HG03442 (cell line): ENCODE measurements around the gene MUC16.
"Not testable (repeated sequence)": the region's sequence is repeated elsewhere in the genome, so short reads cannot be mapped to it uniquely, and the experiment has no call there.

Experiments used
- ATAC-seq: cut with Tn5 transposase; IDR thresholded peaks from one replicate; pipeline ENCODE4 v1.9.1; 2021; ENCODE audit warnings: mild to moderate bottlenecking, moderate library complexity; ENCODE audit not compliant: unreplicated experiment

The MUC16 gene

DNA sequence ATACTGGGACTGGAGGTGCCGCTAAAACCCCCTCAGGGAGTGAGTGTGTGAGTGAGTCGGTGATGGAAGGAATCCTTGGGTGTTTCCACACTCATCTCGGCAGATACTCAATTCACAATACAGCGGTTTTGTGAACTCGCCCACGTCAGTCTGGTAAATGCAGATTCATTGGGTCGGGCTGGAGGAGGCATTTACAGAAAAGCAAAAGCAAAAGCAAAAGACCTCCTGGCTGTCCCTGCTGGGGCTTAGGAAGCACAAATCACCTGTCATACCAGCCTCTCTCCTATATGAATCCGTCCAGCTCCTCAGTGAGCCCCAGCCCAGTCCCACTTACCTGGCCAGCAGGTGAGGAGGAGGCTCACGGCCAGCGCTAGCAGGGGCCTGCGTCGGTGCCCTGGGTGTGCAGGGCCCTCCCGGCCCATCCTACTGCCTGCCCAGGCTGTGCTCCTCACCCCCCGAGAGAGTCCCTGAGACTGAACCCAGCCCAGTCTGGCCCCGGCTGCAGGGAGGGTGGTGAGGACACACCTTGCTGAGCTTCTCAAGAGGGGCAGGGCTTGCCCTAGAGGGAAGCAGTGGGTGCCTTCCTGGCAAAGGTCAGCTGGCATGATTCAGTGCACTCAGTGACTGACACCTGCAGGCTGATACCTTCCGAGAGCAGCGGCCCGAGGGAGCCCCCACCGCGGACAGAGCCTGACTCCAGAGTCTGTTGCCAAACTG, at the start of gene MUC16:
Gene MUC16, minus strand, starts transcription at position 475 of the 717 bp plus-strand sequence.
- no peak for ATAC-seq

DNA sequence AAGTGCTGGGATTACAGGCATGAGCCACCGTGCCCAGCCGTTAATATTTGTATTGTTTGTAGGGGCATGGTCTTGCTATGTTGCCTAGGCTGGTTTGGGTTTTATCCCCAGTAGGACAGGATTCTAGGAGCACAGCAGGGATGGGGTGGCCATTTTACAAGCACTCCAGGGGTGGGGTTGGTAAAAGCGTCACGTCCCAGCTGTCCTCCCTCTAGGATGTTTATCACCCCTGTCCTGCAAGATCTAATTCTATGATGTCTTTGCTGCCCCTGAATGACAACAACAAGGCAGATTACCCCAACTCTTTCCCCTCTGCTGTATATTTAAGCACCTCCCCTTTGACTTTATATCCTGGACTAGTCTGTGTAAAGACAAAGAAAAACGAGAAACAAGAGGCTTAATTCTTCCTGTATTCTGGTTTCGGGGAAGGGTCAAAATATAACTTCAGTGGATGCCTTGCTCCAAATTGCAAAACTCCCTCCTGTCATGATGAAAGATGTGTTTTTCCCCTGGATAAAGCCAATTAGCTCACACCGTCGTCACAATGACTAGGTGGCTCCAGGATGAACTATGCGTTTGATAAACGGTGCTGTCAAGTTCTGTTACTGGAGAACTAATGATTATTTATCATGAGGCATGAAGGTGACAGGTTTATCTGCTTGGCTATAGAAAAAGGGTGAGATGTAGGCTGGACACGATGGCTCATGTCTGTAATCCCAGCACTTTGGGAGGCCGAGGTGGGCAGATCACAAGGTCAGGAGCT, 48.9 kb upstream of the MUC16 start:
- ATAC-seq: no peak

DNA sequence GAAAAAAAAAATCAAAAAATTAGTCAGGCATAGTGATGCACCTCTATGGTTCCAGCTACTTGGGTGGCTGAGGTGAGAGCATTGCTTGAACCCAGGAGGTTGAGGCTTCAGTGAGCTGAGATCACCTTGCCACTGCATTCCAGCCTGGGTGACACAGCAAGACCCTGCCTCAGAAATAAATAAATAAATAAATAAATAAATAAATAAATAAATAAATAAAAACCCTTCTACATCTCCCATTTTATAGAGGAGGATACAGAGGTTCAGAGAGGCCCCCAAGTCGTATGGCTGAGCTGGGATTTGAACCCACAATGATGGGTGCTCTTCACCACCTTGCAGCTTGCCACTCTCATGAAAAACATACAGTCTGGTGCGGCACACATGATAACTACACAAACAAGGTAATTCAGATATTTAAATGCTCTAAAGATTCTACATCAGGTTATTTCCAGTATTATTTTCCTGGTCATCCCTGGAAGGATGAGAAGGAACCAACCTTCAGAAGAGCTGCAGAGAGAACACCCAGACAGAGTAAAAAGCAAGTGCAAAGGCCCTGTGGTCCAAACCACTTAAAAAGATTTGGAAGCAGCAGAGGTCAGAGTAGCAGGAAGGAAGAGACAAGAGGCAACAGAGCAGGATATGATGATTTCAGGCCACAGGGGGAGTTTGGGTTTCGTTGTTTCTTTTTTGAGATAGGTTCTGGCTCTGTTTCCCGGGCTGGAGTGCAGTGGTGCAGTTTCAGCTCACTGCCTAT, 47.5 kb upstream of the MUC16 start:
- ATAC-seq: no peak

DNA sequence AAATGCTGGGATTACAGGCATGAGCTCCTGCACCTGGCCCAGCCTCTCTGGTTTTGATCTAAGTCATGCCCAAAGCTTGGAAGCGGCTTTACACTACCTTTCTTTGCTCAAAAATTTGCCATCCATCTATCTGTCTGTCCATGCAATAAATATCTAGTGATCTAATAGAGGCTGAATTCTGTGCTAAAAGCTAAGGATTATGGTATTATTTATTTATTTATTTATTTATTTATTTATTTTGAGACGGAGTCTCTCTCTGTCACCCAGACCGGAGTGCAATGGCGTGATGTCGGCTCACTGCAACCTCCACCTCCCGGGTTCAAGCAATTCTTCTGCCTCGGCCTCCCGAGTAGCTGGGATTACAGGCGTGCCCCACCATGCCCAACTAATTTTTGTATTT, 45.9 kb upstream of the MUC16 start:
- not testable (repeated sequence) for ATAC-seq

DNA sequence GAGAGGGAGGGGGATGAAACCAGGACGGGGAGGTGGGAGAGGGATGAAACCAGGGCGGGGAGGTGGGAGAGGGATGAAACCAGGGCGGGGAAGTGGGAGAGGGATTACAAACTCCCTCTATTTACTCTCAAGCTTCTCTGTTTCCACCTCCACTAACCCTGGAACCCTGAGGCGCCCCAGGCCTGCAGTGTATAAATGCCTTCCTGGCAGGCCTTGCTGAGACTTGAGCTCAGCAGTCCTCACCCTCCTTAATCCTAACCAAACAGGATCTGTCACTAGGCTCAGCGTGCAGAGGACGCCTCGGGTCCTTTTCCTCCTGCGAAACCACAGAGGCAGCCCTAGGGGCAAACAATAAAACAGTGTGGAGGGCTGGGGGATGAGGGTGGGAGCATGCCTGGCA, 44.6 kb upstream of the MUC16 start:
- ATAC-seq: no peak

DNA sequence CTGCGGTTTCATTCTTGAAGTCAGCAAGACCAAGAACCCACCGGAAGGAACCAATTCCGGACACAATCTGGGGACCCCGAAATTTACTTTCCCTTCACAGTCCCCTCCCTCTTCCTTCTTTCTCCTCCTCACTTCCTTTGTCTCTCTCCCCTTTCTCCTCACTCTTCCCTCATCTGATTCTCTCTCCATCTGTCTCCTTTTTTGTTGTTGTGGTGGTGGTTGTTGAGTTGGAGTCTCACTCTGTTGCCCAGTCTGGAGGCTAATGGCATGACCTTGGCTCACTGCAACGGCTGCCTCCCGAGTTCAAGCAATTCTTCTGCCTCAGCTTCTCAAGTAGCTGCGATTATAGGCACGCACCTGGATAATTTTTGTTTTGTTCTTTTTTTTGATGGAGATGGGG, 44.0 kb upstream of the MUC16 start:
- ATAC-seq: no peak

DNA sequence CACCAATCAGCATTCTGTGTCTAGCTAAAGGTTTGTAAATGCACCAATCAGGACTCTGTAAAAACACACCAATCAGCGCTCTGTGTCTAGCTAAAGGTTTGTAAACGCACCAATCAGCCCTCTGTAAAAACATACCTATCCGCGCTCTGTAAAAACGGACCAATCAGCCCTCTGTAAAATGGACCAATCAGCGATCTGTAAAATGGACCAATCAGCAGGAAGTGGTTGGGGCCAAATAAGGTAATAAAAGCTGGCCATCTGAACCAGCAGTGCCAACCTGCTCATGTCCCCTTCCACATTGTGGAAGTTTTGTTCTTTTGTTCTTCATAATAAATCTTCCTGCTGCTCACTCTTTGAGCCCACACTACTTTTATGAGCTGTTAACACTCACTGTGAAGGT, 43.5 kb upstream of the MUC16 start:
- ATAC-seq: not testable (repeated sequence)

DNA sequence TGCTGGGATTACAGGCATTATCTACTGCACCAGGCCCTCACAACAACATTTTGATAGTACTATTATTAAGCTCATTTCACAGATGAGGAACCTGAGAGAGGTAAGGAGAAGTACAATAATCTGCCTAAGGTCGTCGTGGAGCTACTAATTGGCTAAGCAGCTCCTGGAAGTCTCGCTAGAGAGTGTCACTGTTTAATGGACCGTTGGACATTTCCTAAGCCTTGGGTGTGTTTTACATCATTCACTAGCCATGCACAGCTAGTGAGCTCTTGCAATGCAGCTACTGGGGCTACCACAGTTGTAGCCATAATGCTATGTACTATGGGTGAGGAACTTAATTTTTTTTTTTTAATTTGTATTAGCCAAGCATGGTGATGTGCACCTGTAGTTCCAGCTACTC, 42.7 kb upstream of the MUC16 start:
- ATAC-seq: no peak

DNA sequence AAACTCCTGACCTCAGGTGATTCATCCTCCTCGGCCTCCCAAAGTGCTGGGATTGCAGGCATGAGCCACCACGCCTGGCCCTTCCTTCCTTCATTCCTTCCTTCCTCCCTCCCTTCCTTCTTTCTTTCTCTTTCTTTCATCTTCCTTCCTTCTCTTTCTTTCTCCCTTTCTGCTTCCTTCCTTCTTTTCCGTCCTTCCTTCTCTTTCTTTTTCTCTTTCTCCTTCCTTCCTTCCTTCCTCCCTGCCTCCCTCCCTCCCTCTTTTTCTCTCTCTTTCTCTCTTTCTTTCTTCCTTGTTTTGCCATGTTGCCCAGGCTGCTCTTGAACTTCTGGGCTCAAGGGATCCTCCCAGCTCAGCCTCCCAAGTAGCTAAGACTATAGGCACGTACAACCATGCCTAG, 36.5 kb upstream of the MUC16 start:
- no peak for ATAC-seq

DNA sequence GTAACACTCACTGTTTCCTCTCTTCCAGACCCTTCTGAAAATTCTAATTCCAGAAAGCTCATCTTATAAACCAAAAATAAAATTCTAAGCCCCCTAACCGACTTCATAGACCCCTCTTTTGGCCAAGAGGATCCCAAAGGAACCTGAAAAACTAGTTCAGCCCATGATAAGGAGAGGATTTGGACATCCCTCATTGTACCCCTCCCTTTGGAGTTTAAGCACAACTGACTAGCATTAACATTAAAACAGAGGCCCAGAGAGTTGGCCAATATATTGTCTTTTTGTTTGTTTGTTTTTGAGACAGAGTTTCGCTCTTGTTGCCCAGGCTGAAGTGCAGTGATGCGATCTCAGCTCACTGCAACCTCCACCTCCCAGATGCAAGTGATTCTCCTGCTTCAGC, 34.2 kb upstream of the MUC16 start:
- ATAC-seq: no peak

DNA sequence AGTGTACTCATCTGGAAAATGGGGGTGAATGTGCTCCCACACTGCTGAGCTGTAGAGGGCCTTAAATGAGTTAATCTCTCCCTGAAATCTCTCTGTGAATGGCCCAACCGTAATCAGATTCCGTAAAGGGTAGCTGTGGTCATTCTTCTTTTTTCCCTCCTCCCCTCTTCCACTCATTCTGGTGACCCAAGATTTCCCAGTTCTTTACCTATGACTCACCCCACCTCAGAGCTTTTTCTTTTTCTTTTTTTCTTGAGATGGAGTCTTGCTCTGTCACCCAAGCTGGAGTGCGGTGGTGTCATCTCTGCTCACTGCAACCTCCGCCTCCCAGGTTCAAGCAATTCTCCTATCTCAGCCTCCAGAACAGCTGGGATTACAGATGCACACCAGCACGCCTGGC, 33.3 kb upstream of the MUC16 start:
- ATAC-seq: no peak

DNA sequence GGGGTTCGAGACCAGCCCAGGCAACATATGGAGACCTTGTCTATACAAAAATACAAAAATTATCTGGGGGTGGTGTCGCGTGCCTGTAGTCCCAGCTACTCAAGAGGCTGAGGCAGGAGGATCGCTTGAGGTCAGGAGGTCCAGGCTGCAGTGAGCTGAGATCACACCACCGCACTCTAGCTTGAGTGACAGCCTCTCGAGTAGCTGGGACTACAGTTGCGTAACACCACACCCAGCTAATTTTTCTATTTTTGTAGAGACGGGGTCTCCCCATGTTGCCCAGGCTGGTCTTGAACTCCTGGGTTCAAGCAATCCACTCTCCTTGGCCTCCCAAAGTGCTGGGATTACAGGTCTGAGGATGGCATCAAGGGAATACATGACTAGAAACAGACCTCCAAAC, 30.8 kb upstream of the MUC16 start:
- no peak for ATAC-seq

DNA sequence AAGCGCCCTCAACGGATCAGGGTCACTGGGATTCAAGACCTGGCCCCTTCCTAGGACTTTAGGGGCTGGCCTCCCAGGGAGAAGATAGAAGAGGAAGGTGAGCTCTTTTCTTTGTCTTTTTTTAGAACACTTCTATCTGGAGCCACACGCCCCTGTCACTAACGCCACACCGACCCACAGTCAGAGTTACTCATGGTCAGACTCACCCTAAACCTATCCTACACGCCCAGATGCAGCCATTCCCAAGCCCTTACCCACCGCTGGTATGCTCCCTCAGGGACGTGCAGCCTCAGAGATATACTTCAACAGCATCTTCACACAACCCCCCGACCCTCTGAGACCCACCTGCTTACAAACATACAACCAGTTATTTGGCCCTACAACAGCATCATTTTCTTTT, 29.9 kb upstream of the MUC16 start:
- ATAC-seq: no peak

DNA sequence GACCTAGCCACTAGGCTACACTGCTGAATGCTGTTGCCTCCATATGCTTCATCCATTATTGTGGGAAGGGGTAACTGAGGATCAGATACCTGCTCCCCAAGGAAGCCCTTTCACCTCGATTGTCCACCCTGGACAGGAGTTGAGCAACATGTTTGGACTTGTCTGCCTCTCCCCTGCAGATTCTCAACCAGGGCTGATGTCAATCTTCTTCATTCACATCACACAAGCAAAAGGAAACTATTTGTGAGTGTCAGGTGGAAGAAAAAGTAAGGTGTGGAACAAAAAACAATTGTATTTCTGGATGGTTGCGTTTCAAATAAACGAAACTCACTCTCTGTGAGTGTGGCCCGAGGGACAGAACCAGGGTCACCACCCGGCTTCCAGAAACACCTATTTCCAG, 29.5 kb upstream of the MUC16 start:
- no peak for ATAC-seq

DNA sequence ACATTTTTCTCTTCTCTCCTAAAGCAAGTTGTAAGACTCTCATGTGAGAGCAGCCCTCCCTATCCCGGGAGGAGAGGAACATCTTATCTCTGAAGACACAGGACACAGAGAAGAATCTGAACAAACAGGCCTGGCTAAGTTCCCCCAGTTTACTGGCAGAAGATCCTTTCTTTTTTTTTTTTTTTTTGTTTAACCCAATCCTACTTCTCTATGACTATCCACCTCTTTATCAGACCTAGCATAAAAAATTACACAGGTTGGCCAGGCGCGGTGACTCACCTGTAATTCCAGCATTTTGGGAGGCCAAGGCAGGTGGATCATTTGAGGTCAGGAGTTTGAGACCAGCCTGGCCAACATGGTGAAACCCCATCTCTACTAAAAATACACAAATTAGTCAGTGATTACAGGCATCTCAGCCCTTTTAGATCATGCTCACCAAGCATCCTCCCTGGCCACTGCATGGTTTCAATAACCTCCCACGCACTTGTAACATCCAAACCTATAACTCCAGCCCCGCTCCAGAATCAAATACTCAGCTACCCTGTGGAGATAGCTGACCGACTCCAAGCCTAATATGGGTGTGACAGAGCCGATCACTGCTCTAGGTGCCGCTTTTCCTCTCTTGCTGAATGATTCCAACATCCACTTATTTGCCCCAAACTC, 27.3 kb upstream of the MUC16 start:
- ATAC-seq: no peak

DNA sequence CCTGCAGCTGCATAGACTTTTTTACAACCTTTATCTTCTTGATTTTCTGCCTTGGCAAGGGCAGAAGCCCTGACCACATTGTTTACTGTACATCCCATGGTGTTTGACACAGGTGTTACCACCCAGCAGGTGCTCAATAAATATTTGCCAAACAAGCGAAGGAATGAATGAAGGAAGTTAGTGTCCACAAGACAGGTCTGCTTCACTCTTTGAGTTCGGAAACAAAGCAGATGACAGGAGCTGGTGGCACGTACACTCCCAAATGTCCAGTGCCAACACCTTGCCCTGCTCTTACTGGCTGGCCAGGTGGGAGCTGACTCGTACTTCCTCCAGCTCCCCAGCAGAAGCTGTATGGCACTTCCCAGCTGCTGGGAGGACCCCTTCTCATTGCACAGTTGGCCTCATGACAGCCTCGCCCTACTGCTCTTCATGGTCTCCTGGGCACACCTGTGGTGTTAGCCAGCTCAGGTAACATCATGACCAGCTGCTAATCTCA, 22.0 kb upstream of the MUC16 start:
- no peak for ATAC-seq

DNA sequence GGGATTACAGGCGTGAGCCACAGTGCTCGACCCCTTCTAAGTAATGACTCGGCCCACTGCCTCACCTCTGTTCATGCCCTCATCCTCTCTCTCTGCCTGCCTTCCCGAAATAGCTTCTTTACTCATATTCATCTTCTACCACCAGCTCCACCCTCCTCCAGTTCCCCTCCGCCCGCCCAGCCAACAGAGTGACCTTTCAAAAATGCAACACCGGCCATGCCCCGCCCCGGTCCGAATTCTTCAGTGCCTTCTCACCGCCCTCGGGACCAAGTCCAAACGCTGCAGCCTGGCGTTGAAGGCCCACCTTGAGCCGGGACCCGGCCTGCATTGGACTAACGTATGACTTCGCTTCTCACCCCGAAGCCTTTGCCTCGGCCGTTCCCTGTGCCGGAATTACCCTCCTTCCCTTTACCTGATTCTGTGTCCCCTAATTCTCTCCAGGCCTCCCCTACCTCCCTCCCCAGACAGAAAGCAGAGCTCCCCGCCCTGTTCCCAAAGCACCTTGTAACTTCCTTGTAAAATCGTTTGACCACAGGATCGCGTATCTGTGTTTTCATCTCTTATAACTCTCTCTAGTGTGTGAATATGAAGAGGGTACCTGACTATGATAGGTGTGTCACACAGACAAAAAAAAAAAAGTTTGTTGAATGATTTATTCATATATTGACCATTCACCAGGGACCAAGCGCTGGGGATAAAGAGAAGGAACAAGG, 8.1 kb upstream of the MUC16 start:
- ATAC-seq: no peak

DNA sequence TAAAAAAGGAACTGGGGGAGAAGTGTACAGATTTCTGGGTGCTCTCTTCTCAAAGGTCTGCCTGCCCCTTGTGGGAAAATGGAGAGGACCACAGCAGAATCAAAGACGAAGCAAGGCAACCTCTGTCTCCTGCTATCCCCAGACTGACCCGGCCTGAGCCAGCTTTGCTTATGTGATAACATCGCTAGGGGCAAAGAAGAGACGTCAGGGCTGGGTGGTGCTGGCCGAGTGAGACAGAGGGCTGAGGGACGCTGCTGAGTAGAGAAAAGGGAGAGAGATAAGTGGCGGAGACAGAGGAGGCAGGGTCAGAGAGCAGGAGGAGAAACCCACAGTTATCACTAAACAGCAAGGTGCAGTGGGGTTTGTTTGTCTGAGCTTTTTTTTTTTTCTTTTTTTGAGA, 4.6 kb upstream of the MUC16 start:
- ATAC-seq: no peak

DNA sequence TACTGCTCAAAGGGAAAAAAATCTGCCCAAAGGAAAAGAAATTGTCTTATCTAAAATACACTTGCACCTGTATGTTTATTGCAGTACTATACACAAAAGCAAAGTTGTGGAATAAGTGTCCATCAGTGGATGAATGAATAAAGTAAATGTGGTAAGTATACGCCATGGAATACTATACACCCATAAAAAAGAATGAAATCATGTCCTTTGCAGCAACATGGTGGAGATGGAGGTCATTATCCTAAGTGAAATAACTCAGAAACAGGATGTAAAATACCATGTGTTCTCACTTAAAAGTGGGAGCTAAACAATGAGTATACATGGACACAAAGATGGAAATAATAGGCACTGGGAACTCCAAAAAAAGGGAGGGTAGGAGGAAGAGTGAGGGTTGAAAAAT, 3.8 kb upstream of the MUC16 start:
- no peak for ATAC-seq

DNA sequence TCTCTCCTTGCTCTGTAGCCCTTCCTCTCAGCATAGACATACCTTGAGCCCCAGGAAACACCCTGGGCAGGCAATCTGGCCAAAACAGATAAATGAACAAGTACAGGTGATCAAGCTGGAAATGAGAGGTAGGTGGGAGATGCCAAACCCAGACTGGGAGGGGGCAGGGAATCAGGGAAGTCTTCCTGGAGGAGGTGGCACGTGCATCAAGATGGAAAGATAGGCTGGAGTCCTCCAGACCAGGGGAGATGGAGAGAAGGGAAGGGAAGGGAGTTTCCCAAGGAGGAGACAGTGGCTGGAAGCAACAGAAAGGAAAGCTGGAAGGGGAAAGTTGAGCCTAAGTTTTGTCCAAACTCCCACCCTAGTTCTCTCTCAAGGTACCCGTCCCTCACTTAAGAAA, 1.7 kb upstream of the MUC16 start:
- ATAC-seq: no peak

DNA sequence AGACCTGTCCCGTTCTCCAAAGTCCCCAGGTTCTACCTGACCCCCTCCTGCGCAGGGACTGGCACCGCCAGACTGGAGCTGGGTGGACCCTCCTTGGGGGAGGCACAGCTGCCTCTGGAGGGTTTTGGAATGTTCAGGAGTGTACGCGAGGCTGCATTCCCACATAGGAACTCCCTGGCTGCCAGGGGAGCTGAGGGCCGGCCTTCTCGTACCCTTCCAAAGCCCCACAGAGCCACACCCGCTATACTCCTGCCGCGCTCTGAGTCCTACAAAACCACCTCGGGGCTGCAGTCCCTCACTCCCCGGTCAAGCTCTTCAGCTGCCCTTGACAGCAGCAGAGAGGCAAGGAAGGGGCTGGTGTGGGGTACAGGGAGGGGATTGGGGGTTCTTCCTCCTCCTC, 484 bp upstream of the MUC16 start:
- ATAC-seq: no peak
